Right lobe of liver (tissue), 6 donors: ENCODE results near the gene ARMH4. TPM values are rescaled to one million over a fixed set of nuclear protein-coding genes. Genes with fewer than 3 reads are reported as not detected.

ENCODE experiments used
- ATAC-seq, 4 donors: fragments of 200-7000 bp; cut with Tn5 transposase; one replicate each; pipeline ENCODE4 v1.9.1; 2020; ENCODE audit warnings: mild to moderate bottlenecking in 4 of 4, moderate library complexity in 4 of 4
- DNase-seq, 3 donors: peaks; one replicate each; pipeline ENCODE4 v3.0.0-alpha.2; 2020
- H3K27ac ChIP-seq, 3 donors: fragments of 200-600 bp; one replicate each; pipeline ENCODE4 v1.8.0; 2022
- H3K27me3 ChIP-seq, 2 donors: fragments of 200-600 bp; one replicate each; pipeline ENCODE4 v1.8.0; 2022
- H3K36me3 ChIP-seq, 4 donors: fragments of 200-600 bp; sonication (generic) in 1 of 4; one replicate each; pipeline versions ENCODE4 v1.5.1 to v1.8.0; 2017 to 2022; ENCODE audit warnings: control low read depth in 1 of 4
- H3K4me1 ChIP-seq, 4 donors: fragments of 200-600 bp; sonication (generic) in 1 of 4; one replicate each; pipeline versions ENCODE4 v1.5.1 to v1.8.0; 2017 to 2022; ENCODE audit warnings: control low read depth in 1 of 4
- H3K4me3 ChIP-seq, 3 donors: fragments of 200-600 bp; one replicate each; pipeline ENCODE4 v1.8.0; 2022
- H3K9me3 ChIP-seq, 4 donors: fragments of 200-600 bp; sonication (generic) in 1 of 4; one replicate each; pipeline versions ENCODE4 v1.5.1 to v1.8.0; 2017 to 2022; ENCODE audit warnings: control low read depth in 1 of 4
- POLR2A ChIP-seq: fragments of 450-650 bp; IDR thresholded peaks from one replicate; pipeline ENCODE4 v1.6.1; 2017; ENCODE audit warnings: antibody characterized with exemption, mild to moderate bottlenecking
- WGBS: methylation state at CpG from one replicate; pipeline ENCODE4 v1.1.6; 2018; ENCODE audit warnings: low coverage, low lambda C conversion rate; ENCODE audit not compliant: insufficient coverage; ENCODE audit errors: missing lambda C conversion rate; 5-methylcytosine and 5-hydroxymethylcytosine counted together
- intact Hi-C, 2 donors: fragments of 100-400 bp; cut with DNase I; formaldehyde crosslinking; loops; one replicate each; pipeline versions ENCODE4 v1.11.2 to v1.14.1; 2022
- total RNA-seq, 6 experiments: library from RNA; depleted of rRNA in 2 of 6; stranded (reverse); fragments of >200 nt in 2 of 6; fragmentation: NEBNext Ultra II Directional in 3 of 6; extraction: Animal tissue kit (Norgen Biotek cat#: 25700) in 3 of 6; gene quantifications; one replicate each; pipeline versions ENCODE4 v1.1.0 to v1.2.4, GENCODE V29; 2016 to 2023
- TF ChIP-seq, protein P1 (sequence below), 4 donors: fragments of 200-600 bp in 3 of 4; fragments of 450-650 bp in 1 of 4; IDR thresholded peaks; one replicate each; pipeline versions ENCODE4 v1.5.1 to v1.8.0; 2016 to 2022; ENCODE audit warnings: antibody characterized with exemption in 4 of 4, mild to moderate bottlenecking in 2 of 4
- donor health status: DM: no; HTN: yes; CAD: no.
- donor health status: DM: no; HTN: no; CAD: no.
- donor health status: DM: no; HTN: no; CAD: no.
- donor health status: DM: no; HTN: yes; CAD: no.
- donor health status: DM: no; HTN: yes; CAD: no.

ARMH4 gene
- total RNA-seq, 6 experiments from 2014 or later = 0.25 to 2.1 (median 0.62) TPM

DNA sequence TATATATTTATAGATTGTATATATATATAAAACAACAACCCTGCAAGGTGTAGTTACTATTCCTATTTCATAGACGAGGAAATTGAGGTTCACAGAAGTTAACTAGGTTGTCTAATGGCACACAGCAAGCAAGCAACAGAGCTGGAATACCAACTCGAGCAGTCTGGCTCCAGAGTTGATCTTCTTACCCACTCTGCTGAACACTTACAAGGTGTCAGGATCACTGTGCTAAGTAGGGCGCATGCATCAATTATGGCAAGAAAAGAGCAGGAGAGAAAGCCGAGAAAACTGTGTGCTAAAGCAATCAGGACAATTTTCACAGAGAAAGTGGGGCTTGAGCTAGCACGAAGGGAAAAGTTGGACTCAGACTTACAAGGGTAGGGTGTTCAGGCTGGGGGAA lies 15.9 kb upstream of the ARMH4 start:
- H3K9me3 ChIP-seq = no peaks in the 10 kb centered on the region
- DNase-seq (no peak), ATAC-seq (no peak)
- no peaks in the 10 kb centered on the region for H3K27me3 ChIP-seq
- intact Hi-C loops = loop anchor here in 1 of 2 donors (10.0 kb wide), 1 partner anchor 53 kb away; no protein-coding TSS in a partner anchor
- H3K4me3 ChIP-seq = no peak overlapping the region
- WGBS = 68% methylated on average over 5 of the region's 5 CpGs
- no peaks in the 10 kb centered on the region for H3K36me3 ChIP-seq
- no peak for TF ChIP-seq POLR2A
- TF ChIP-seq, protein P1, sequence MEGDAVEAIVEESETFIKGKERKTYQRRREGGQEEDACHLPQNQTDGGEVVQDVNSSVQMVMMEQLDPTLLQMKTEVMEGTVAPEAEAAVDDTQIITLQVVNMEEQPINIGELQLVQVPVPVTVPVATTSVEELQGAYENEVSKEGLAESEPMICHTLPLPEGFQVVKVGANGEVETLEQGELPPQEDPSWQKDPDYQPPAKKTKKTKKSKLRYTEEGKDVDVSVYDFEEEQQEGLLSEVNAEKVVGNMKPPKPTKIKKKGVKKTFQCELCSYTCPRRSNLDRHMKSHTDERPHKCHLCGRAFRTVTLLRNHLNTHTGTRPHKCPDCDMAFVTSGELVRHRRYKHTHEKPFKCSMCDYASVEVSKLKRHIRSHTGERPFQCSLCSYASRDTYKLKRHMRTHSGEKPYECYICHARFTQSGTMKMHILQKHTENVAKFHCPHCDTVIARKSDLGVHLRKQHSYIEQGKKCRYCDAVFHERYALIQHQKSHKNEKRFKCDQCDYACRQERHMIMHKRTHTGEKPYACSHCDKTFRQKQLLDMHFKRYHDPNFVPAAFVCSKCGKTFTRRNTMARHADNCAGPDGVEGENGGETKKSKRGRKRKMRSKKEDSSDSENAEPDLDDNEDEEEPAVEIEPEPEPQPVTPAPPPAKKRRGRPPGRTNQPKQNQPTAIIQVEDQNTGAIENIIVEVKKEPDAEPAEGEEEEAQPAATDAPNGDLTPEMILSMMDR (IDR thresholded peaks at IDR 0.05) = no peak
- no peaks in the 10 kb centered on the region for H3K4me1 ChIP-seq
- no peak overlapping the region for H3K27ac ChIP-seq

DNA sequence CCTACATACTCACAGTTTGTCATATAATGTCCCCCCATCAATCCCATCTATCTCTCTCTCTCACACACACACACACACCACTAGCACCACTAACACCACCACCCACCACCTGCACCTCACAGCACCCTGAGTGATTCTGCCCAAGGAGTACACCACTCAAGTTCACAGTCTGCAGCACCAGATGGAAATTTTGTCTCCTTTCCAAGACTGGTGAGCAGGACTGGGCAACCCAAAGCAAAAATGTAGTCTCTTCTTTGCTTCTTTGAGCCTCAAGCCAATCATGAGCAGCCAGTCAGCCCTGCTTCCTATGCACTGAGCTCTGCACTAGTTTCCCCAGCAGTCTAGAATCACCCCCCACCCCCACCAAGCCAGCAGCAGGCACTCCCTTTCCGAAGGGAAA lies 15.0 kb upstream of the ARMH4 start:
- TF ChIP-seq, protein P1 (IDR thresholded peaks at IDR 0.05) = no peak
- no peak for TF ChIP-seq POLR2A
- no peak overlapping the region for H3K4me3 ChIP-seq
- intact Hi-C loops = loop anchor here in 1 of 2 donors (10.0 kb wide), 1 partner anchor 52 kb away; no protein-coding TSS in a partner anchor
- H3K27me3 ChIP-seq = no peaks in the 10 kb centered on the region
- 44% methylated on average over 1 of the region's 1 CpG for WGBS
- ATAC-seq (no peak), DNase-seq (no peak)
- no peaks in the 10 kb centered on the region for H3K9me3 ChIP-seq
- H3K4me1 ChIP-seq = no peaks in the 10 kb centered on the region
- H3K36me3 ChIP-seq = no peaks in the 10 kb centered on the region
- H3K27ac ChIP-seq = no peak overlapping the region

DNA sequence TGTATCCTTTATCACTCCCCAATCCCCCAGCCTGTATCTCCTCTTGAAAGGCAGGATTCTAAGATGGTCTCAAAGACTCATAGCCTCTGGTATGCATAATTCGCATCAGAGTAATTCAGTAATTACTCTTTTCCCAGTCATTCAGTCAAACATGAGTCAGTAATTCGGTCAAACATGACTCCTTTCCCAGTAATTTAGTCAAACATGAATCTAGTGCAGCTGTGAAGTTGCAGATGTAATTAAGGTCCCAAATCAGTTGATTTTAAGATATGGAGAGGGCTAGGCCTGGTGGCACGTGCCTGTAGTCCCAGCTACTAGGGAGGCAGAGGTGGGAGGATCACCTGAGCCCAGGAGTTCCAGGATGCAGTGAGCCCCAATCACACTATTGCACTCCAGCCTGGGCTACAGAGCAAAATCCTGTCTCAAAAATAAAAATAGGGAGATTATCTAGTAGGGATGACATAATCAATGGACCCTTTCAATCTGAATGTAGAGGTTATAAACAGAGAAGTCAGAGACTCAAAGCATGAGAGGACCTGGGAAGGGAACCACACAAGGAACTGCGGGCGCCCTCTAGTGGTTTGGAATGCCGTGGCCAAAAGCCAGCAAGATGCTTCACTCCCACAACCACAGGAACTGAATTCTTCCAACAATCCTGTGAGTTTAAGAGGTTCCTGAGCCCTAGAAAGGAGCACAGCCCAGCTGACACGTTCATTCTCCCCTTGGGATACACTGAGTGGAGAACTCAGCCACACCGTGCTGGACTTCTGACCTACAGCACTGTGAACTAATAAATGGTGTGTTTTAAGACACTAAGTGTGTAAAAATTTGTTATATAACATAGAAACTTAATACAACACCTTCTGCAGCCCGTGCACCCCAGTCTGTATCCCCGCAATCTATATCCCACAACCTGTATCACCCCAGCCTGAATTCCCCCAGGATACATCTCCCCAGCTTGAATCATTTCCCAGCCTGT lies 14.3 kb upstream of the ARMH4 start:
- ATAC-seq = peak; percentile 84 to 89 (median 88)
- H3K27ac ChIP-seq = no peak overlapping the region
- no peak overlapping the region for H3K4me3 ChIP-seq
- 25% methylated on average over 10 of the region's 10 CpGs for WGBS
- H3K27me3 ChIP-seq = no peaks in the 10 kb centered on the region
- no peaks in the 10 kb centered on the region for H3K9me3 ChIP-seq
- no peaks in the 10 kb centered on the region for H3K4me1 ChIP-seq
- no peaks in the 10 kb centered on the region for H3K36me3 ChIP-seq
- TF ChIP-seq, protein P1 (IDR thresholded peaks at IDR 0.05) = peak; percentile 58 to 96 (median 90)
- no peak for TF ChIP-seq POLR2A
- intact Hi-C loops = loop anchor here in 1 of 2 donors (10.0 kb wide), 1 partner anchor 51 kb away; no protein-coding TSS in a partner anchor
- DNase-seq = peak; percentile 78 to 81 (median 81)

DNA sequence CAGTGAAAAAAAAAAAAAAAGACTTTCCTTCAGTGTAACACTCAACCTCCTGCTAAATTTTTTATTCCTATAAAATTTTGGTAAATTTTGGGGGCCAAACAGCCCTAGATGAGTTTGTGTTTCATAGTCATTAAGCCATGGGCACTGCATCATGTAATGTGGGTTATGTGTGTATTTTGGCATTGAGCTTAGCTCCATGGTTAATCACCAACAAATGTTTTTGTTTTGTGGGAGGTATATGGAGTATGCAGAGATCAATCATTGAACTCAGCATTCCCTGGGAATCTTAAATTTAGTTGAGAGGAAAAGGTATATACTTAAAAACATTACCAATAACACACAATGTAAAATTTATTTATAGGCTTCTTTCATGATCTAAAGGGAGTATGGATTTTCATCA lies 8.5 kb upstream of the ARMH4 start:
- H3K27me3 ChIP-seq = no peaks in the 10 kb centered on the region
- ATAC-seq (peak in 1 of 4 donors; percentile 69), DNase-seq (no peak)
- intact Hi-C loops = loop anchor here in 1 of 2 donors (10.0 kb wide), 1 partner anchor 46 kb away; no protein-coding TSS in a partner anchor
- no peaks in the 10 kb centered on the region for H3K4me1 ChIP-seq
- H3K9me3 ChIP-seq = no peaks in the 10 kb centered on the region
- no peak overlapping the region for H3K4me3 ChIP-seq
- H3K27ac ChIP-seq = no peak overlapping the region
- TF ChIP-seq POLR2A = no peak
- TF ChIP-seq, protein P1 (IDR thresholded peaks at IDR 0.05) = no peak
- H3K36me3 ChIP-seq = no peaks in the 10 kb centered on the region
